Endodermal cell (in vitro differentiated cells): ENCODE results near the gene SAYSD1. TPM values are rescaled to one million over a fixed set of nuclear protein-coding genes. Genes with fewer than 3 reads are reported as not detected.

Source experiments
- DNase-seq: peaks from one replicate; pipeline ENCODE4 v3.0.0-alpha.2; 2017
- H3K27ac ChIP-seq: 2 replicates; pipeline ENCODE4 v1.5.1; 2013; ENCODE audit warnings: mild to moderate bottlenecking, low read depth, low read length, moderate library complexity
- H3K27me3 ChIP-seq: 2 replicates; pipeline ENCODE4 v1.6.1; 2013; ENCODE audit warnings: mild to moderate bottlenecking, low read length, moderate library complexity; ENCODE audit not compliant: insufficient read depth, control insufficient read depth, poor library complexity, severe bottlenecking
- H3K36me3 ChIP-seq: 2 replicates; pipeline ENCODE4 v1.7.0; 2013; ENCODE audit warnings: mild to moderate bottlenecking, low read length, moderate library complexity; ENCODE audit not compliant: control insufficient read depth, insufficient read depth
- H3K4me1 ChIP-seq: one replicate; pipeline ENCODE4 v1.7.0; 2013; ENCODE audit warnings: low read length; ENCODE audit not compliant: control insufficient read depth, insufficient read depth
- H3K4me3 ChIP-seq: 2 replicates; pipeline ENCODE4 v1.5.1; 2013; ENCODE audit warnings: mild to moderate bottlenecking, low read length, moderate library complexity
- H3K9ac ChIP-seq: 2 replicates; pipeline ENCODE4 v1.6.1; 2013; ENCODE audit warnings: mild to moderate bottlenecking, low read length, moderate library complexity; ENCODE audit not compliant: poor library complexity, severe bottlenecking; ENCODE audit errors: extremely low read depth
- H3K9me3 ChIP-seq: 2 replicates; pipeline ENCODE4 v1.6.1; 2013; ENCODE audit warnings: mild to moderate bottlenecking, low read length, moderate library complexity; ENCODE audit not compliant: control insufficient read depth
- H3K27ac Mint-ChIP-seq: 2 replicates; pipeline ENCODE4 v1.8.0; 2020; ENCODE audit warnings: mixed read lengths
- H3K27me3 Mint-ChIP-seq: 2 replicates; pipeline ENCODE4 v1.8.0; 2021; ENCODE audit warnings: mild to moderate bottlenecking, mixed read lengths; ENCODE audit not compliant: insufficient read depth
- H3K36me3 Mint-ChIP-seq: 2 replicates; pipeline ENCODE4 v1.8.0; 2020; ENCODE audit warnings: low read depth, mixed read lengths
- H3K4me1 Mint-ChIP-seq: 2 replicates; pipeline ENCODE4 v1.8.0; 2020; ENCODE audit warnings: mixed read lengths
- H3K4me3 Mint-ChIP-seq: 2 replicates; pipeline ENCODE4 v1.8.0; 2020; ENCODE audit warnings: mild to moderate bottlenecking, moderate library complexity, mixed read lengths
- H3K9me3 Mint-ChIP-seq: 2 replicates; pipeline ENCODE4 v1.8.0; 2020; ENCODE audit warnings: mild to moderate bottlenecking, mixed read lengths
- CTCF ChIP-seq: fragments of 200-600 bp; sonication (generic); conservative IDR thresholded peaks from 2 replicates; pipeline ENCODE4 v1.5.0; 2021; ENCODE audit warnings: antibody characterized with exemption, mild to moderate bottlenecking
- WGBS, 2 experiments: methylation state at CpG; one replicate each; pipeline versions ENCODE4 v1.1.5 to v1.1.7; 2013; ENCODE audit warnings: missing lambda C conversion rate in 2 of 2, mixed read lengths in 1 of 2; ENCODE audit not compliant: insufficient coverage in 1 of 2, insufficient read length in 1 of 2; 5-methylcytosine and 5-hydroxymethylcytosine counted together
- total RNA-seq, 2 donors: library from RNA; stranded (reverse); fragmentation: NEBNext Ultra II Directional in 1 of 2; extraction: Animal tissue kit (Norgen Biotek cat#: 25700) in 1 of 2; gene quantifications; 2 replicates in 1 of 2; 3 replicates in 1 of 2; pipeline ENCODE4 v1.2.1, GENCODE V29; 2021

SAYSD1 gene
- total RNA-seq, 2 donors from 2014 or later: 7.2 to 13.0 TPM

DNA sequence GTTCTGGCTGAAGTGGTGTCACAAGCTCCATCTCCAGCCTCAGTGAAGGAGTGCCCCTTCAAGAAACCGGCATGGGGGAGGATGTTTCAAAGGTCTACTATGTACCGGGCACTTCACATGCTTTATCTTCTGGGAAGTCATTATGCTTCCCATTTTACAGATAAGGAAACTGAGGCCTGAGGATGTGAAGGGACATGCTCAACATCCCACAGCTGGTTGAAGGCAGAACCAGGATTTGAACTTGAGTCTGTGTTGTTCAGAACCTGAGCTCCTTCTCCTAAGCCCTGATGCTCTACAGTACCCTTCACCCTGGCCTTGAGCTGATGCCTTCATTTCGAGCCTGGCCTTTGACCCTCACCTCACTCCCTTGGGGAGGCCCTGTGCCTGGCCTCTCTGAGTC lies 53.4 kb downstream of the SAYSD1 start:
- no peaks in the 10 kb centered on the region for H3K9me3 ChIP-seq
- Mint-ChIP-seq H3K36me3 (no peaks in the 10 kb centered on the region), H3K9me3 (no peaks in the 10 kb centered on the region), H3K27ac (no peak overlapping the region), H3K27me3 (peaks cover 66% of the 10 kb centered on the region), H3K4me1 (peaks cover 22% of the 10 kb centered on the region), H3K4me3 (no peak overlapping the region)
- no peak for DNase-seq
- no peak overlapping the region for H3K4me3 ChIP-seq
- peaks cover 44% of the 10 kb centered on the region for H3K27me3 ChIP-seq
- no peak overlapping the region for H3K9ac ChIP-seq
- 86 to 87% methylated on average over 2 to 3 of the region's 3 CpGs for WGBS, 2 experiments
- peaks cover 12% of the 10 kb centered on the region for H3K4me1 ChIP-seq
- TF ChIP-seq CTCF: no peak
- no peaks in the 10 kb centered on the region for H3K36me3 ChIP-seq
- H3K27ac ChIP-seq: no peak overlapping the region

- no peaks in the 10 kb centered on the region for H3K9me3 ChIP-seq
- no peak for TF ChIP-seq CTCF
- Mint-ChIP-seq H3K9me3 (no peaks in the 10 kb centered on the region), H3K4me3 (no peak overlapping the region), H3K27ac (no peak overlapping the region), H3K36me3 (no peaks in the 10 kb centered on the region), H3K4me1 (peaks cover 22% of the 10 kb centered on the region), H3K27me3 (peaks cover 63% of the 10 kb centered on the region)
- WGBS, 2 experiments: 89 to 91% methylated on average over 2 to 6 of the region's 6 CpGs
- H3K27ac ChIP-seq: no peak overlapping the region
- H3K9ac ChIP-seq: no peak overlapping the region
- peaks cover 12% of the 10 kb centered on the region for H3K4me1 ChIP-seq
- H3K27me3 ChIP-seq: peaks cover 40% of the 10 kb centered on the region
- no peak overlapping the region for H3K4me3 ChIP-seq
- H3K36me3 ChIP-seq: no peaks in the 10 kb centered on the region
- DNase-seq: no peak
Measured at GRCh38 chr6:39061182-39061581, 53.8 kb downstream of the SAYSD1 start.

DNA sequence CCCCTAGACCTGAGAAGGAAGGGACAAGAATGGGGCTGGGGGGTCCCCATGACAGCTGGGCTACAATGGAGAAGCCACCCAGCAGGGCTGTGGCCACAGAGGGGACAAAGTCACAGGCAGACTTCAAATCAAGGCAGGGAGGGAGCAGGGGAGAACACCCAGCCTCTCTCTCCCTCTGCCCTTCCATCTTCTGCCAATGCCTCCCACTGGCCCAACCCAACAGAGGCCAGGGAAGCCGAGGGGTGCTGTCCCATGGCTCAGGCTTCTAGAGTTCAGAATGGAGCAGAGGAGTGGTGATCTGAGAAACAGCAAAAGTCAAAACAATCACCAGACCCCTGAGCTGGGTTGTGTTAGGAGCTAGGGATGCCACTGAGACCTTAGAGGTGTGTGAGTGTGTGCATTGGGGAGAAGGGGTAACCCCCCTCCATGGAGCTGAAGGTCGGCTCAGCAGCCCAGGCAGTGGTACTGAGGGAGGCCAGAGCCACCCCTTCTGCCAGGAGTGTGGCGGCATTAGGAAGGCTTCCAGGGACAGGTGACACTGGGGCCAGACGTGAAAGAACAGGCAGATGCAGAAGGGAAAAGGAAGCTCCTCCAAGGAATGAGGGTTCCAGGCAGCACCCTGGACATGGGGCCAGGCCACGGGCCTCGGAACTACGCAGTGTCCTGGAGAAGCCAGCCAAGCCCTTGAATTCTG lies 54.4 kb downstream of the SAYSD1 start:
- Mint-ChIP-seq H3K27me3 (peaks cover 61% of the 10 kb centered on the region), H3K9me3 (no peaks in the 10 kb centered on the region), H3K4me3 (no peak overlapping the region), H3K27ac (no peak overlapping the region), H3K36me3 (no peaks in the 10 kb centered on the region), H3K4me1 (peaks cover 22% of the 10 kb centered on the region)
- TF ChIP-seq CTCF: no peak
- Histone ChIP-seq H3K27ac (no peak overlapping the region), H3K9me3 (no peaks in the 10 kb centered on the region), H3K4me1 (peaks cover 12% of the 10 kb centered on the region), H3K27me3 (peaks cover 34% of the 10 kb centered on the region), H3K9ac (no peak overlapping the region), H3K4me3 (no peak overlapping the region), H3K36me3 (no peaks in the 10 kb centered on the region)
- DNase-seq: no peak
- 90 to 100% methylated on average over 3 to 7 of the region's 7 CpGs for WGBS, 2 experiments
